LNCaP clone FGC (cell line): Measurements from ENCODE around the gene PER3.
A peak's percentile ranks its signal among the peaks of the same experiment; 100 is the strongest.

Source experiments
- DNase-seq: peaks from one replicate; pipeline ENCODE4 v3.0.0-alpha.2; 2011; ENCODE audit warnings: low read depth
- H3K4me3 ChIP-seq: 2 replicates; pipeline ENCODE4 v1.5.1; 2011; ENCODE audit warnings: mild to moderate bottlenecking, low read depth, low read length, control low read depth
- CTCF ChIP-seq: IDR thresholded peaks from 2 replicates; pipeline ENCODE4 v1.5.1; 2012; ENCODE audit warnings: mild to moderate bottlenecking; ENCODE audit not compliant: control insufficient read depth, insufficient read depth; ENCODE audit errors: extremely low read depth

The PER3 gene

DNA sequence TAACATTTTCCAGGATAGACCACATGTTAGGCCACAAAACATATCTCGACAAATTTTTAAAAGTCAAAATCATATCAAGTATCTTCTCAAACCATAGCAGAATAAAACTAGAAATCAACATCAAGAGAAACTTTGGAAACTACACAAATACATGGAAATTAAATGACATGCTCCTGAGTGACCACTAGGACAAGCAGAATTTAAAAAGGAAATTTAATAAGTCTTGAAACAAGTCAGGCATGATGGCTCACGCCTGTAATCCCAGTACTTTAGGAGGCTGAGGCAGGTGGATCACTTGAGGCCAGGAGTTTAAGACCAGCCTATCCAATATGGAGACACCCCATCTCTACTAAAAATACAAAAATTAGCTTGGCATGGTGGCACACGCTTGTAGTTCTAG is 95.1 kb downstream of the PER3 start:
- no peak for DNase-seq
- no peak for TF ChIP-seq CTCF
- H3K4me3 ChIP-seq = no peak overlapping the region

- TF ChIP-seq CTCF = no peak
- no peak for DNase-seq
These were observed 100.7 kb downstream of the PER3 start for GRCh38 chr1:7884757-7885156.

DNA sequence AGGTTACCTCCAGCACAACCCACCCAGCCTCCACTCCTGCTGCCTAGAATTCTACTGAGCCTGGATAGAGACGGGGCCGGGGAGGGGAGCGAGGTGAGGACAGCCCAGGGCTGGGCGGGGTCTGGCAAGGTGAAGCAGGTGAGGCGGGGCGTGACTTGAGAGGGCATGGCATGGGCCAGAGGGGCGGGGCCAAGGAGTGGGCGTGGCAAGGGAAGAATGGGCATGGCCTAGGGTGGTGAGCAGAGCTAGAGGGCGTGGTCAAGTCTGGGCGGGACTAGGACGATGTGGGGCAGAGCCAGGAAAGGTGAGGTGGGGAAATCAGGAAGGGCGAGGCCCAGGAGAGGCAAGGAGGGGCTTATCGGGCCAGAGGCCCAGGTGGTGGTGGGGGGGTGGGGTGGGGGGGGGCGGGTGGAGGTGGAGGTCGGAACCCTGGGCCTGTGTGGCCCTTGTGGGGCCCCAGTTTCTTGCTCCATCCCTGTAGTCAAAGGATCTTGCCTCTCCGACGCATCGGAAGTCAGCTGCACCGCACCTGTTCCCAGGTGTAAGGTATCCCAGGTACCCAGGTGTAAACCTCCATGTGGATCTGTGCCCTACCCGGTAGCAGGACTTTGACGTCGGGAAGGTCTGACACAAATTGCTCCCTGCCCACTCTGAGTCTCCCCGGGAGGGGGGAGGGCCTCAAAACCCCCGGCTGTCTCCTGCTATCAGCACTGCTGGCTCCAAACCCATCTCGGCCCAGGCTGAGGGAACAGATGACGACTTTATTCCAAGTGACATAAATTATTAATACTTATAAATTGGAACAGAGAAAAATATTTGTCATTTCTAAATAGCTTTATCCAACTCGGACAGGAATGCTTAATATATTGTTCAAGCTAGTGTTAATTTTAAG is 101.7 kb downstream of the PER3 start:
- TF ChIP-seq CTCF = no peak
- H3K4me3 ChIP-seq = no peak overlapping the region
- DNase-seq = peak; percentile 46

More at GRCh38 chr1:7884757-7885156, 100.7 kb downstream of the PER3 start:
- no peak overlapping the region for H3K4me3 ChIP-seq

GRCh38 chr1:7886405-7886745 is 102.3 kb downstream of the PER3 start:
- no peak for TF ChIP-seq CTCF
- no peak overlapping the region for H3K4me3 ChIP-seq
- DNase-seq = no peak

DNA sequence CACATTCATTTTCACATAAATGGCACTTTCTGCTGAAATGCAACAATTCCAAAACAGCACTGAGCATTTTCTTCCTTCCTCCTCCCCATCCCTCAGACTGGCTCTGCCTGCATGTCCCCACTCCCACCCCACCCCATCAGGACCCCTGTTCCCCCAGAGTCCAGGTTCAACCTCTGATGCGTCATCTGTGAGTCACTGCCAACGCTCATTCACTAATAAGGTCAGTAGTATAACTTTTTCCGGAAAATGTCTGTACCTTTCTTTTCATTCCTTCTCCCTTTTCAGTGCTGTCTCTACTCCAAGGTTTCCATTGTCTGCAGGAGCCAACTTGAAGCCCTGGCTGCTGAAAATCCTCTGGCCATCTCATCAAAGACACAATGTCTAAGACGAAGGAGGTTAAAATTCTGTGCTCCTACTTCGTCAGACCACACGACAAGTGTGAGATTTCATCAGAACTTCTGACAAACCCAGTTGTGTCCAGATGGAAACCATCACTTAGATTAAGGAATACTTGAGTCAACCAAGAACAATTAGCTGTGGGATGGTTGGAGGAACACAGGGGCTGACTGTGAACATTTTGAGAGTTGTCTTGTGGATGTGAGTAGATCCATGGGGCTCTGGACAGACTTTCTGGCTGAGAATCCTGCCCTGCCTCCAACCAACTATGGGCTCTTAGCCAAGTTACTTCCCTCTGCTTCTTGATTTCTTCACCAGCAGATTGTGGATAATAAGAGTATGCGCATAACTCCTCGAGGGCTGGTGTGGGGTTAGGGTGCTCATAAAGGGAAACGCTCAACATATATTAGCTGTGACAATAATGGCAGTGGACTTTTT is 104.4 kb downstream of the PER3 start:
- TF ChIP-seq CTCF = no peak
- DNase-seq = no peak
- H3K4me3 ChIP-seq = no peak overlapping the region

DNA sequence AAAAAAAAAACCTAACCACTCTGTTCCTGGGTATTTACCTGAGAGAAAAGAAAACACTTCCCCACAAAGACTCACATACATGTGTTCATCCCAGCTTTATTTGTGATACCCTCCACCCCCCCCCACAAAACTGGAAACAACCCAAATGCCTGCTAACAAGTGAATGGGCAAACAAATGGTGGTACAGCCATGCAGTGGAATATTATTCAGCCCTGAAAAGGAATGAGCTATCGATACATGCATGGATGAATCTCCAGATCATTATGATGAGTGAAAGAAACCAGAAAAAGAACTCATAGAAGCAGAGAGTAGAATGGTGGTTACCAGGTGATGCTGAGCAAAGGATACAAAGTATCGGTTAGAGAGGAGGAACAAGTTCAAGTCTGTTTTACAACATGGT is 106.8 kb downstream of the PER3 start:
- H3K4me3 ChIP-seq = no peak overlapping the region
- DNase-seq = peak; percentile 6
- TF ChIP-seq CTCF = no peak
